ENCODE measurements around the gene MAP1LC3A.

GRCh38 chr20:34582221-34582620 lies 23.7 kb downstream of the MAP1LC3A start:
- TF ChIP-seq CTCF (IDR thresholded peaks at IDR 0.05; ENCODE audit: low read depth, low read length, missing input control) (no peak), JUND (IDR thresholded peaks at IDR 0.05) (no peak), RAD21 (IDR thresholded peaks at IDR 0.05) (no peak), RXRA (IDR thresholded peaks at IDR 0.05) (no peak), SP1 (IDR thresholded peaks at IDR 0.05) (no peak), YY1 (IDR thresholded peaks at IDR 0.05) (no peak), ATF3 (IDR thresholded peaks at IDR 0.05) (no peak), HNF4A (conservative IDR thresholded peaks at IDR 0.05) (no peak)

Data from liver (tissue), 3 donors.